HCT116 (cell line): ENCODE results near the gene CA10. TPM values are rescaled to one million over a fixed set of nuclear protein-coding genes. Genes with fewer than 3 reads are reported as not detected.

ENCODE experiments used
- ATAC-seq: fragments of 200-7000 bp; cut with Tn5 transposase; 2 replicates; pipeline ENCODE4 v1.9.1; 2020; ENCODE audit warnings: mild to moderate bottlenecking, moderate library complexity
- BruUV-seq: library from RNA; stranded (reverse); fragments of 400-500 nt; replicated peaks from 2 replicates; lab custom pipeline; 2021; lab: Mats Ljungman, UMichigan
- CTCF ChIA-PET: fragments of 300-600 bp; sonication (Branson Sonifier 250); formaldehyde crosslinking; loops from one replicate; lab custom pipeline; 2021; ENCODE audit warnings: antibody characterized with exemption; lab: Charles Lee
- POLR2A ChIA-PET: fragments of 300-600, 350-600 bp; sonication (Branson Sonifier 250); formaldehyde crosslinking; loops from one replicate; lab custom pipeline; 2021; ENCODE audit warnings: antibody characterized with exemption; lab: Charles Lee
- RAD21 ChIA-PET, 2 experiments: fragments of 300-600 bp; sonication (Branson Sonifier 250); formaldehyde crosslinking; loops; one replicate each; lab custom pipeline; 2023; ENCODE audit warnings: low total read pairs in 2 of 2; ENCODE audit not compliant: uncharacterized antibody in 2 of 2, unreplicated experiment in 2 of 2, low non-redundant PET in 1 of 2; lab: Charles Lee
- DNase-seq: peaks from one replicate; pipeline ENCODE4 v3.0.0-alpha.2; 2010; ENCODE audit warnings: low read depth, low spot score
- H2AFZ ChIP-seq: fragments of 200-600 bp; shearing (Covaris generic), sonication (generic); 2 replicates; pipeline ENCODE4 v1.6.1; 2017; ENCODE audit warnings: low read depth, mixed run types, mixed read lengths, antibody characterized with exemption, low read length; ENCODE audit not compliant: poor library complexity, severe bottlenecking
- H3K27ac ChIP-seq: 2 replicates; pipeline ENCODE4 v1.5.1; 2012; ENCODE audit warnings: low read depth, low read length
- H3K27me3 ChIP-seq: fragments of 200-600 bp; sonication (generic); 2 replicates; pipeline ENCODE4 v1.6.1; 2016; ENCODE audit warnings: mixed run types, low read length, mixed read lengths; ENCODE audit not compliant: insufficient read depth
- H3K36me3 ChIP-seq, 2 experiments: fragments of 200-500 bp in 1 of 2; fragments of 200-600 bp in 1 of 2; sonication (Bioruptor generic) in 1 of 2; sonication (generic) in 1 of 2; 2 replicates each; pipeline versions ENCODE4 v1.5.1 to v1.6.1; 2014 to 2016; ENCODE audit warnings: low read length in 2 of 2, inconsistent platforms in 1 of 2, mixed read lengths in 1 of 2, mixed run types in 1 of 2; ENCODE audit not compliant: insufficient read depth in 2 of 2, control insufficient read depth in 1 of 2
- H3K4me1 ChIP-seq, 2 experiments: fragments of 200-600 bp in 1 of 2; sonication (generic) in 1 of 2; 2 replicates each; pipeline versions ENCODE4 v1.5.1 to v1.6.1; 2012 to 2017; ENCODE audit warnings: low read length in 2 of 2, inconsistent platforms in 1 of 2, mild to moderate bottlenecking in 1 of 2, mixed read lengths in 1 of 2, mixed run types in 1 of 2, moderate library complexity in 1 of 2; ENCODE audit not compliant: insufficient read depth in 2 of 2, control insufficient read depth in 1 of 2
- H3K4me2 ChIP-seq: fragments of 200-600 bp; sonication (generic); 2 replicates; pipeline ENCODE4 v1.6.1; 2017; ENCODE audit warnings: mixed run types, low read length, mixed read lengths
- H3K4me3 ChIP-seq, 2 experiments: fragments of 200-600 bp in 1 of 2; sonication (generic) in 1 of 2; replicated peaks in 1 of 2; 2 replicates each; pipeline ENCODE4 v1.5.1; 2011 to 2016; ENCODE audit warnings: low read length in 2 of 2, control low read depth in 1 of 2, low read depth in 1 of 2, mild to moderate bottlenecking in 1 of 2, mixed read lengths in 1 of 2, mixed run types in 1 of 2
- H3K79me2 ChIP-seq: fragments of 200-600 bp; sonication (generic); 2 replicates; pipeline ENCODE4 v1.6.1; 2017; ENCODE audit warnings: mild to moderate bottlenecking, mixed run types, low read length, moderate library complexity, mixed read lengths; ENCODE audit not compliant: insufficient read depth
- H3K9ac ChIP-seq: fragments of 200-600 bp; sonication (generic); 2 replicates; pipeline ENCODE4 v1.6.1; 2016; ENCODE audit warnings: low read length, mixed read lengths
- H3K9me2 ChIP-seq: fragments of 200-600 bp; sonication (generic), shearing (Covaris generic); 2 replicates; pipeline ENCODE4 v1.6.1; 2017; ENCODE audit warnings: mixed run types, mild to moderate bottlenecking, moderate library complexity; ENCODE audit not compliant: insufficient read depth
- H3K9me3 ChIP-seq, 2 experiments: fragments of 200-500 bp in 1 of 2; fragments of 200-600 bp in 1 of 2; sonication (Bioruptor generic) in 1 of 2; sonication (generic) in 1 of 2; 2 replicates each; pipeline ENCODE4 v1.6.1; 2014 to 2017; ENCODE audit warnings: low read length in 2 of 2, mixed read lengths in 2 of 2, inconsistent platforms in 1 of 2, low read depth in 1 of 2, mild to moderate bottlenecking in 1 of 2, mixed run types in 1 of 2, moderate library complexity in 1 of 2; ENCODE audit not compliant: control insufficient read depth in 1 of 2, insufficient read depth in 1 of 2
- H4K20me1 ChIP-seq: fragments of 200-600 bp; sonication (generic), shearing (Covaris generic); 2 replicates; pipeline ENCODE4 v1.6.1; 2017; ENCODE audit warnings: mixed run types, mild to moderate bottlenecking, moderate library complexity; ENCODE audit not compliant: insufficient read depth
- CEBPB ChIP-seq: IDR thresholded peaks from 2 replicates; pipeline ENCODE4 v1.6.1; 2012; ENCODE audit warnings: low read depth
- ELF1 ChIP-seq: IDR thresholded peaks from 2 replicates; pipeline ENCODE4 v1.6.1; 2012; ENCODE audit warnings: low read depth, borderline replicate concordance
- EZH2 ChIP-seq: fragments of 200-600 bp; sonication (generic); IDR thresholded peaks from 2 replicates; pipeline ENCODE4 v1.6.1; 2017; ENCODE audit warnings: antibody characterized with exemption, mixed run types
- FOSL1 ChIP-seq: IDR thresholded peaks from 2 replicates; pipeline ENCODE4 v1.6.1; 2012; ENCODE audit warnings: low read depth
- JUND ChIP-seq: IDR thresholded peaks from 2 replicates; pipeline ENCODE4 v1.6.1; 2012
- POLR2AphosphoS5 ChIP-seq: IDR thresholded peaks from 2 replicates; pipeline ENCODE4 v1.6.1; 2011; ENCODE audit warnings: mild to moderate bottlenecking, low read depth, low read length, moderate library complexity
- RAD21 ChIP-seq: IDR thresholded peaks from 2 replicates; pipeline ENCODE4 v1.6.1; 2012; ENCODE audit warnings: low read depth, mild to moderate bottlenecking
- SRF ChIP-seq: IDR thresholded peaks from 2 replicates; pipeline ENCODE4 v1.6.1; 2012; ENCODE audit warnings: low read depth
- TCF7L2 ChIP-seq: IDR thresholded peaks from 2 replicates; pipeline ENCODE4 v1.7.0; 2011; ENCODE audit warnings: borderline replicate concordance, inconsistent platforms; ENCODE audit not compliant: insufficient read depth, insufficient read length; ENCODE audit errors: extremely low read depth
- YY1 ChIP-seq: IDR thresholded peaks from 2 replicates; pipeline ENCODE4 v1.6.1; 2011; ENCODE audit warnings: low read length, low read depth, moderate library complexity, mild to moderate bottlenecking; ENCODE audit not compliant: insufficient replicate concordance; ENCODE audit errors: extremely low read depth
- ZNF274 ChIP-seq: fragments of 200-500 bp; sonication (Bioruptor generic); IDR thresholded peaks from 2 replicates; pipeline ENCODE4 v1.6.1; 2014; ENCODE audit warnings: mild to moderate bottlenecking, low read depth, low read length, inconsistent platforms
- intact Hi-C: fragments of 100-400 bp; cut with micrococcal nuclease; formaldehyde crosslinking; loops from 2 replicates; pipeline ENCODE4 v1.10.0; 2022
- total RNA-seq: library from RNA; stranded (reverse); gene quantifications from one replicate; pipeline ENCODE4 v1.2.1, GENCODE V29; 2021; ENCODE audit not compliant: unreplicated experiment
- TF ChIP-seq, protein P1 (sequence below), 3 experiments: fragments of 200-600 bp in 1 of 3; sonication (generic) in 1 of 3; IDR thresholded peaks in 2 of 3; conservative IDR thresholded peaks in 1 of 3; 2 replicates each; pipeline ENCODE4 v1.5.1; 2012 to 2017; ENCODE audit warnings: low read depth in 2 of 3, low read length in 2 of 3, antibody characterized with exemption in 1 of 3, borderline replicate concordance in 1 of 3, control low read depth in 1 of 3, mild to moderate bottlenecking in 1 of 3, mixed read lengths in 1 of 3, mixed run types in 1 of 3, moderate library complexity in 1 of 3; ENCODE audit not compliant: insufficient read depth in 1 of 3

Gene CA10
- total RNA-seq, 1 experiment from 2014 or later: not detected

DNA sequence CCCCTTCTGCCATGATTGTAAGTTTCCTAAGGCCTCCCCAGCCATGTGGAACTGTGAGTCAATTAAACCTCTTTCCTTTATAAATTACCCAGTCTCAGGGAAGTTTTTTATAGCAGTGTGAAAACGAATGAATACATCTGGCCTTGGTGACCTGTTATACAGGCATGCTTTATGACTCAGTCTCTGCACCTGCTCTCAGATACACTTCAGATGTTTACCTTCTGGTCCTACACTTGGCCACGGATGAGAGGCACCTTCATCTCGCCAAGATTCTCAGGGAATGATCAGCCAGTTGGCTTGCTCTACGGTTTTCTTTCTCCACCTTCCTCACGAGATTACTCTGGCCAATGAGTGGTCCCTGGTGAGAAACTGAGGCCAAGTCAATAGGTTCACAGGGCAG is 304.7 kb downstream of the CA10 start:
- H3K79me2 ChIP-seq: no peaks in the 10 kb centered on the region
- no peak overlapping the region for H2AFZ ChIP-seq
- no peak for ATAC-seq
- no peak overlapping the region for H3K27ac ChIP-seq
- no TSS peak for BruUV-seq
- TF ChIP-seq TCF7L2: no peak
- no peak for TF ChIP-seq ELF1
- no peak for TF ChIP-seq POLR2AphosphoS5
- no peak for TF ChIP-seq ZNF274
- no peak for TF ChIP-seq RAD21
- TF ChIP-seq CEBPB: no peak
- TF ChIP-seq YY1: no peak
- TF ChIP-seq EZH2: no peak
- no peak for TF ChIP-seq FOSL1
- TF ChIP-seq JUND: no peak
- H3K9me3 ChIP-seq: no peaks in the 10 kb centered on the region
- ChIA-PET RAD21 (no interaction called here), CTCF (no interaction called here), POLR2A (no interaction called here)
- intact Hi-C loops: no loop called here
- no peaks in the 10 kb centered on the region for H3K9me2 ChIP-seq
- no peaks in the 10 kb centered on the region for H3K36me3 ChIP-seq
- H3K4me2 ChIP-seq: no peak overlapping the region
- no peak overlapping the region for H3K9ac ChIP-seq
- no peaks in the 10 kb centered on the region for H3K27me3 ChIP-seq
- H3K4me1 ChIP-seq: no peaks in the 10 kb centered on the region
- H3K4me3 ChIP-seq: no peak overlapping the region
- DNase-seq: no peak
- no peaks in the 10 kb centered on the region for H4K20me1 ChIP-seq

DNA sequence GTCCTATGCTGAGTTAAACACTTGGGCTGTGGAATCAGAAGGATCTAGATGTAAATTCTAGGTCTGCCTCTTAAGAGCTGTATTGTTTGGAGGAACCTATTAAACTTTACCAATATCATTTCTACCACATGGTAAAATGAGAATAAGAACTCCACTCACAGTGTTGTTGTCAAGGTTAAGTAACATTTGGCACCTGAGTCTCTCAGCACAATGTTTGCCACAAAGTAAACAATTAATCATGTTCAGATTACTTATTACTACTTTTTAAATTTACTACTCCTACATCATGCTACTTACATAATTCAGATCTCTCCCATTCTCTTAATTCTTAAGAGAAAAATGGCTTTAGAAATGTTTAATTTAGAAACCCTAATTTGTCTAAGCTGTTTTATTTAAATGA is 305.9 kb downstream of the CA10 start:
- ATAC-seq: no peak
- CTCF ChIA-PET: no interaction called here
- Histone ChIP-seq H3K9me3 (no peaks in the 10 kb centered on the region), H3K4me3 (no peak overlapping the region), H4K20me1 (no peaks in the 10 kb centered on the region), H3K9ac (no peak overlapping the region), H3K4me2 (no peak overlapping the region), H3K27me3 (no peaks in the 10 kb centered on the region), H3K9me2 (no peaks in the 10 kb centered on the region), H3K79me2 (no peaks in the 10 kb centered on the region), H3K4me1 (no peaks in the 10 kb centered on the region), H2AFZ (no peak overlapping the region), H3K36me3 (no peaks in the 10 kb centered on the region), H3K27ac (no peak overlapping the region)
- DNase-seq: no peak
- TF ChIP-seq SRF (no peak), ELF1 (no peak)
- TF ChIP-seq, protein P1, sequence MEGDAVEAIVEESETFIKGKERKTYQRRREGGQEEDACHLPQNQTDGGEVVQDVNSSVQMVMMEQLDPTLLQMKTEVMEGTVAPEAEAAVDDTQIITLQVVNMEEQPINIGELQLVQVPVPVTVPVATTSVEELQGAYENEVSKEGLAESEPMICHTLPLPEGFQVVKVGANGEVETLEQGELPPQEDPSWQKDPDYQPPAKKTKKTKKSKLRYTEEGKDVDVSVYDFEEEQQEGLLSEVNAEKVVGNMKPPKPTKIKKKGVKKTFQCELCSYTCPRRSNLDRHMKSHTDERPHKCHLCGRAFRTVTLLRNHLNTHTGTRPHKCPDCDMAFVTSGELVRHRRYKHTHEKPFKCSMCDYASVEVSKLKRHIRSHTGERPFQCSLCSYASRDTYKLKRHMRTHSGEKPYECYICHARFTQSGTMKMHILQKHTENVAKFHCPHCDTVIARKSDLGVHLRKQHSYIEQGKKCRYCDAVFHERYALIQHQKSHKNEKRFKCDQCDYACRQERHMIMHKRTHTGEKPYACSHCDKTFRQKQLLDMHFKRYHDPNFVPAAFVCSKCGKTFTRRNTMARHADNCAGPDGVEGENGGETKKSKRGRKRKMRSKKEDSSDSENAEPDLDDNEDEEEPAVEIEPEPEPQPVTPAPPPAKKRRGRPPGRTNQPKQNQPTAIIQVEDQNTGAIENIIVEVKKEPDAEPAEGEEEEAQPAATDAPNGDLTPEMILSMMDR (IDR thresholded peaks at IDR 0.05 in 2 of 3, conservative IDR thresholded peaks at IDR 0.05 in 1 of 3; ENCODE audit: borderline replicate concordance in 1 of 3, insufficient read depth in 1 of 3, low read depth in 2 of 3, low read length in 2 of 3): no peak
- POLR2A ChIA-PET: no interaction called here
- BruUV-seq: no TSS peak
- intact Hi-C loops: no loop called here
- RAD21 ChIA-PET: no interaction called here
